ENCODE results near the gene ALDH1B1.

DNA sequence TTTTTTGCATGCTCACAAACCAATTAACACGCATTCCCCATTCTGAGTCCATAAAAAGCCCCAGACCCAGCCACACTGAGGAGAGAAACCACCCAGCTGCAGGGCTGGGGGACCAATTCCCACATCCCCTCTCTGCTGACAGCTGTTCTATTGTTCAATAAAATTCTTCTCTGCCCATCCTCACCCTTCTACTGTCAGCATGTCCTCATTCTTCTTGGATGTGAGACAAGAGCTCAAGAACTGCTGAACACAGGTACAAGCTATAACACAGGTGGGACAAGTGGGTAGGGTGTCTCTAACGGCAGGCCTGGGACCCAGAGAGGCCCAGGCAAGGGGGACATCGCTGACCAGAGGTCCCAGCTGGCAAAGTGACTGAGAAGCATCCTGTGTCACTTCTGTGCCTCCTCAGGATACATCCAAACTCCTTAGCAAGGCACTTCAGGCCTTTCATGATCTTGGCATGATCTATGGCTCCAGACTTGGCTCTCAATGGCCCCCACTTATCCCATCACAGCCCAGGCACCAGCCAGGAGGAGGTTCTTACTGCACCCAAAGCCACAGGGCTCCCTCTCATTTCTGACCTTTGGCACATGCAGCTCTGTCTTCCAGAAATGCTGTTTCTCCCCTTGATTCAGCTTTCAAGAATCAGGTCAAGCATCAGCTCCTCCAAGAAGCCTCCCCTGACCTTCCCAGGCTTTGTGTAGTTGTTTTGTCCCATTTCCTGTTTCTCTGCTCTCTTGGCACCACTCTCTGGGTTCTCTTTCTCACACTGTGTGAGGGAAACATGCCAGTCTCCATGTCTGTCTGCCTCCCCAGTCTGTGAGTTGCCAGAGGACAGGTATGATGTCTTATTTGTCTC lies 7.3 kb upstream of the ALDH1B1 start:
- TF ChIP-seq EZH2phosphoT487 (IDR thresholded peaks at IDR 0.05; ENCODE audit: insufficient read depth, low read depth): no peak
- no peak for TF ChIP-seq EZH2 (IDR thresholded peaks at IDR 0.05; ENCODE audit: insufficient read depth, poor library complexity, severe bottlenecking)
